SK-N-SH (cell line): ENCODE measurements around the gene TMEM169.

ENCODE experiments used
- ELF1 ChIP-seq: IDR thresholded peaks from 2 replicates; pipeline ENCODE4 v1.4.0; 2012
- POLR2AphosphoS5 ChIP-seq: IDR thresholded peaks from 2 replicates; pipeline ENCODE4 v1.6.1; 2012; ENCODE audit warnings: low read depth, low read length
- RCOR1 ChIP-seq: fragments of 150-350 bp; IDR thresholded peaks from 2 replicates; pipeline ENCODE4 v1.6.1; 2017; ENCODE audit warnings: antibody characterized with exemption, low read length
- TAF1 ChIP-seq: IDR thresholded peaks from 2 replicates; pipeline ENCODE4 v1.6.1; 2012; ENCODE audit warnings: low read depth, mild to moderate bottlenecking, low read length, moderate library complexity, borderline replicate concordance
- TEAD4 ChIP-seq: IDR thresholded peaks from 2 replicates; pipeline ENCODE4 v1.4.0; 2012; ENCODE audit warnings: mild to moderate bottlenecking, borderline replicate concordance; ENCODE audit not compliant: insufficient read depth
- TF ChIP-seq, protein P1 (sequence below): fragments of 200-600 bp; sonication (generic); IDR thresholded peaks from 2 replicates; pipeline ENCODE4 v1.6.1; 2017; ENCODE audit warnings: antibody characterized with exemption, mild to moderate bottlenecking, moderate library complexity
- TF ChIP-seq, protein P2 (sequence below): IDR thresholded peaks from 2 replicates; pipeline ENCODE4 v1.6.1; 2012; ENCODE audit warnings: mild to moderate bottlenecking, low read depth, low read length, moderate library complexity

DNA sequence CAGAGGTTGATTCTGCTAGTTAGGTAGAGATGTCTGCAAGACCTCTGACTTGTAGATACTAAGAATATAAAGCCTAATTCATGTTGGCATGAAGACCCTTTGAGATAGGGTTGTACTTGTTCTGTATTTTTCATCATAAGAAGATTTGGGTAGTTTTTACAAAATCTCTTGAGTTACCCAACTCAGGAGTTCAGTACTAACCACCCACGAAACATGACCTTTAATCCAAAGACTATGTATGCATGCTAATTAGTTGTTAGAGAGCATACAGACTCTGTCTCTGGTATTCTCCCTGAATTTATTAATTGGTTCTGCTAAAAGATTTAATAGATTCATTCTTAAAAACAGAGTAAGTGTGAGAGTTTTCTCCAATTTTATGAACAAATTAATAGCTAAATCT, 17.1 kb upstream of the TMEM169 start:
- TF ChIP-seq, protein P1, sequence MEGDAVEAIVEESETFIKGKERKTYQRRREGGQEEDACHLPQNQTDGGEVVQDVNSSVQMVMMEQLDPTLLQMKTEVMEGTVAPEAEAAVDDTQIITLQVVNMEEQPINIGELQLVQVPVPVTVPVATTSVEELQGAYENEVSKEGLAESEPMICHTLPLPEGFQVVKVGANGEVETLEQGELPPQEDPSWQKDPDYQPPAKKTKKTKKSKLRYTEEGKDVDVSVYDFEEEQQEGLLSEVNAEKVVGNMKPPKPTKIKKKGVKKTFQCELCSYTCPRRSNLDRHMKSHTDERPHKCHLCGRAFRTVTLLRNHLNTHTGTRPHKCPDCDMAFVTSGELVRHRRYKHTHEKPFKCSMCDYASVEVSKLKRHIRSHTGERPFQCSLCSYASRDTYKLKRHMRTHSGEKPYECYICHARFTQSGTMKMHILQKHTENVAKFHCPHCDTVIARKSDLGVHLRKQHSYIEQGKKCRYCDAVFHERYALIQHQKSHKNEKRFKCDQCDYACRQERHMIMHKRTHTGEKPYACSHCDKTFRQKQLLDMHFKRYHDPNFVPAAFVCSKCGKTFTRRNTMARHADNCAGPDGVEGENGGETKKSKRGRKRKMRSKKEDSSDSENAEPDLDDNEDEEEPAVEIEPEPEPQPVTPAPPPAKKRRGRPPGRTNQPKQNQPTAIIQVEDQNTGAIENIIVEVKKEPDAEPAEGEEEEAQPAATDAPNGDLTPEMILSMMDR = no peak
- TF ChIP-seq, protein P2, sequence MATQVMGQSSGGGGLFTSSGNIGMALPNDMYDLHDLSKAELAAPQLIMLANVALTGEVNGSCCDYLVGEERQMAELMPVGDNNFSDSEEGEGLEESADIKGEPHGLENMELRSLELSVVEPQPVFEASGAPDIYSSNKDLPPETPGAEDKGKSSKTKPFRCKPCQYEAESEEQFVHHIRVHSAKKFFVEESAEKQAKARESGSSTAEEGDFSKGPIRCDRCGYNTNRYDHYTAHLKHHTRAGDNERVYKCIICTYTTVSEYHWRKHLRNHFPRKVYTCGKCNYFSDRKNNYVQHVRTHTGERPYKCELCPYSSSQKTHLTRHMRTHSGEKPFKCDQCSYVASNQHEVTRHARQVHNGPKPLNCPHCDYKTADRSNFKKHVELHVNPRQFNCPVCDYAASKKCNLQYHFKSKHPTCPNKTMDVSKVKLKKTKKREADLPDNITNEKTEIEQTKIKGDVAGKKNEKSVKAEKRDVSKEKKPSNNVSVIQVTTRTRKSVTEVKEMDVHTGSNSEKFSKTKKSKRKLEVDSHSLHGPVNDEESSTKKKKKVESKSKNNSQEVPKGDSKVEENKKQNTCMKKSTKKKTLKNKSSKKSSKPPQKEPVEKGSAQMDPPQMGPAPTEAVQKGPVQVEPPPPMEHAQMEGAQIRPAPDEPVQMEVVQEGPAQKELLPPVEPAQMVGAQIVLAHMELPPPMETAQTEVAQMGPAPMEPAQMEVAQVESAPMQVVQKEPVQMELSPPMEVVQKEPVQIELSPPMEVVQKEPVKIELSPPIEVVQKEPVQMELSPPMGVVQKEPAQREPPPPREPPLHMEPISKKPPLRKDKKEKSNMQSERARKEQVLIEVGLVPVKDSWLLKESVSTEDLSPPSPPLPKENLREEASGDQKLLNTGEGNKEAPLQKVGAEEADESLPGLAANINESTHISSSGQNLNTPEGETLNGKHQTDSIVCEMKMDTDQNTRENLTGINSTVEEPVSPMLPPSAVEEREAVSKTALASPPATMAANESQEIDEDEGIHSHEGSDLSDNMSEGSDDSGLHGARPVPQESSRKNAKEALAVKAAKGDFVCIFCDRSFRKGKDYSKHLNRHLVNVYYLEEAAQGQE = no peak
- TF ChIP-seq TAF1 (no peak), RCOR1 (no peak), ELF1 (no peak), TEAD4 (no peak), POLR2AphosphoS5 (no peak)
